ENCODE data around the gene ECPAS.
"Not testable (repeated sequence)": the region's sequence is repeated elsewhere in the genome, so short reads cannot be mapped to it uniquely, and the experiment has no call there.

Gene ECPAS

GRCh38 chr9:111350556-111350955, 133.6 kb downstream of the ECPAS start:
- no peak for DNase-seq (ENCODE audit: low read depth in 2 of 2)

GRCh38 chr9:111349766-111350165, 134.4 kb downstream of the ECPAS start:
- no peak for DNase-seq (ENCODE audit: low read depth in 2 of 2)

GRCh38 chr9:111348821-111349271, 135.3 kb downstream of the ECPAS start:
- DNase-seq (ENCODE audit: low read depth in 2 of 2) = no peak

GRCh38 chr9:111334318-111334863, 149.8 kb downstream of the ECPAS start:
- not testable (repeated sequence) for DNase-seq (ENCODE audit: low read depth in 2 of 2)

GRCh38 chr9:111330124-111330523, 154.1 kb downstream of the ECPAS start, which contains the start of gene OR2K2:
OR2K2 (minus strand) TSS chr9:111330224; CDS start chr9:111328433, 1,791 bp downstream.
- no peak for DNase-seq (ENCODE audit: low read depth in 2 of 2)

GRCh38 chr9:111320631-111321030, 163.6 kb downstream of the ECPAS start:
- no peak for DNase-seq (ENCODE audit: low read depth in 2 of 2)

GRCh38 chr9:111316796-111317195, 167.4 kb downstream of the ECPAS start:
- no peak for DNase-seq (ENCODE audit: low read depth in 2 of 2)
